Fibroblast of skin of abdomen (primary cell): ENCODE measurements around the gene AKR1E2.
"Not testable (repeated sequence)": the region's sequence is repeated elsewhere in the genome, so short reads cannot be mapped to it uniquely, and the experiment has no call there.

Source experiments
- DNase-seq: peaks from one replicate; pipeline ENCODE4 v3.0.0-alpha.2; 2013

AKR1E2 gene

DNA sequence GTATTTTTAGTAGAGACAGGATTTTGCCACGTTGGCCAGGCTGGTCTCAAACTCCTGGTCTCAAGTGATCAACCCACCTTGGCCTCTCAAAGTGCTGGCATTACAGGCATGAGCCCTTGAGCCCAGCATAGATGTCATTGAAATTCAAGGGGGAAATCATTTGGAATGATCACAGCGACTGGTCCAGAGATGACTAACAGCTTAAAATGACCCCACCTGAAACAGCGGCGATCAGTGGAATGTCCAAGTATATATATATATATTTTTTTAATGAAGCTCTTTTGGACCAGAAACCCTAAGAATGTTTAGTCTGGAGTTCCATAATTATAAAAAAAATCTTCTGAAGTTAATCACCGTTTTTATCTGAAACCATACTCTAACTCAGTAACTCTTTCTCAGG lies 12.5 kb upstream of the AKR1E2 start:
- DNase-seq: no peak

DNA sequence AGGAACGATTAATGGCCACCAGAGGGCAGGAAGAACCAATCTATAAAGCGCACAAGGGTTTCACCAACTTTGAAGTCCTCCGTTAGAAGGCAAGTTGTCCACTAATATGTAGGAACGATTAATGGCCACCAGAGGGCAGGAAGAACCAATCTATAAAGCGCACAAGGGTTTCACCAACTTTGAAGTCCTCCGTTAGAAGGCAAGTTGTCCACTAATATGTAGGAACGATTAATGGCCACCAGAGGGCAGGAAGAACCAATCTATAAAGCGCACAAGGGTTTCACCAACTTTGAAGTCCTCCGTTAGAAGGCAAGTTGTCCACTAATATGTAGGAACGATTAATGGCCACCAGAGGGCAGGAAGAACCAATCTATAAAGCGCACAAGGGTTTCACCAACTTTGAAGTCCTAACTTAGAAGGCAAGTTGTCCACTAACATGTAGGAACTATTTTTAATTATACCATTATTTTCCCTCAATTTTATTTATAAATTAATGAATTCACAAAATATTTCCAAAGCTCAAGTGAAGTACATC lies 10.3 kb upstream of the AKR1E2 start:
- DNase-seq: not testable (repeated sequence)

DNA sequence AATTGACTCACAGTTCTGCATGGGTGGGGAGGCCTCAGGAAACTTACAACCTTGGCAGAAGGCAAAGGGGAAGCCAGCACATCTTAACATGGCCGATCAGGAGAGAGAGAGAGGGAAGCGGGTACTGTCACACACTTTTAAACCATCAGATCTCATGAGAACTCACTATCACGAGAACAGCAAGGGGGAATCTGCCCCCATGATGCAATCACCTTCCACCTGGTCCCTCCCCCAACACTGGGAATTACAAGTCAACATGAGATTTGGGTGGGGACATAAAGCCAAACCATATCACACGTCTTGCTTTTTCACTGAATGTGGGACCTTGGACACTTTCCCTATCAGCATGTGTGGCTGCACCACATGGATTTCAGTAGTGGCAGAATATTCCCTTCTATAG lies 9.0 kb upstream of the AKR1E2 start:
- no peak for DNase-seq

GRCh38 chr10:4819067-4819466 lies 6.9 kb upstream of the AKR1E2 start:
- DNase-seq: no peak

DNA sequence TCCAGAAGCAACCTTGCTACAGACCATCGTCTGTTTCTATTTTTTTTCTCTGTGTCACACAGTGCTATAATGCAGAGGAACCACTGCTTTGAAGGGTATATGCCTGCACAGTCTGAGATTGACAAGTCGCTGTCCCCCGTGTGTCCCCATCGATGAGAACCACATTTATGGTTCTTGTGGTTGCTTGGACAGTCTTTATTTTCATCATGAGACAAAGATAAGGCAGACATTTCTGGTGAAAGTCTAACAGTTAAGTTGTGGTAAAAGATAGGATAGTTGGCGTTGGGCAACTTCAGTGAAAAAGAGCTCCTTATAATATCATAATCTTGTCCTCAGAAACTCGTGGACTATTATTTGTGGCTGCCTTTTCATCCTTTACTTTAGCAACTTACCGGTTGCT lies 6.3 kb upstream of the AKR1E2 start:
- no peak for DNase-seq

DNA sequence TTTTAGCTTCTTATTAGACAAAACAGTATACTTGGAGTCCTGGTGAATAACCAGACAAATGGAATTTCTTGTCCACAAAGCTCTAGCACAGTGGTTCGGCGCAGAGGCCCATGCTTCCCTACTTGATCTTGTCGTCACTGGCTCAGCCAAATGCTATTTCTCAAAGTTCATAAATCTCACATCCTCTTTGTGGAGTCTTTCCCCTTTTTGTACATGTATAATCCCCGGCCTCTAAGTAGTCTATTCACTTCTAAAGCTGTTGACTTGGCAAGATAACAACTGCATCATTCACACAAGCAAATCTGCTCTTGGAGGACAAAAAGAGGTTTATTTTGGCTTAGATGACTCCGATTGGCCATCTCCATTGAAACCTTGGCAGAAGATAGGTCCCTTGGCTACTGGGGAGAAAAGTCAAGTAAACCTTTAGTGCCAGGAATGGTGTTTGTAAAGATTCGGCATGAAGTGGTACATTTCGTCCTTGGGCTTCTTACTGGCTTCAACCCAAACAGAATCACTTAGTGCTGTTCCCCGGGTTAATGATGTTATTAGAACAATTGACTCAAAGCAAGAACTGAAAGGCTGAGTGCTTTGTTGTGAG lies 5.1 kb upstream of the AKR1E2 start:
- DNase-seq: no peak

DNA sequence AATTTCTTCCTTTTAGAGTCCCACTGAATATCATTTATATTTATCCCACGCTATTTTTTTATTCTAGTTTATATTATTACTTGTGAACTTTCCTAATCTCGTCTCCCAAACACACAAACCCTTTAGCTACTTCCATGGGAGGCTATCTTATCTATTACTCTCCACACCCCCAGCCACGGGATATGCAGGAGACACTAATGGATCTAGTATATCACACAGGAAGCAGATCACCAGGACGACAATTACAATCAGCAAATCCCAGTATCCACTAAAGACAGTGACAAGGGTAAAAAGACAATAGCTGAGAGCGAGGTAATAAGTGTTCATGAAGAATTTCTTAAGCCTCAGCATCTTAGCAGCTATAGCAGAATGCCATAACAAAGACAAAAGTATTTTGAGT lies 3.8 kb upstream of the AKR1E2 start:
- no peak for DNase-seq

- no peak for DNase-seq
These were observed 1.2 kb upstream of the AKR1E2 start for GRCh38 chr10:4824791-4825310.

GRCh38 chr10:4825456-4825867 lies 545 bp upstream of the AKR1E2 start:
- no peak for DNase-seq

DNA sequence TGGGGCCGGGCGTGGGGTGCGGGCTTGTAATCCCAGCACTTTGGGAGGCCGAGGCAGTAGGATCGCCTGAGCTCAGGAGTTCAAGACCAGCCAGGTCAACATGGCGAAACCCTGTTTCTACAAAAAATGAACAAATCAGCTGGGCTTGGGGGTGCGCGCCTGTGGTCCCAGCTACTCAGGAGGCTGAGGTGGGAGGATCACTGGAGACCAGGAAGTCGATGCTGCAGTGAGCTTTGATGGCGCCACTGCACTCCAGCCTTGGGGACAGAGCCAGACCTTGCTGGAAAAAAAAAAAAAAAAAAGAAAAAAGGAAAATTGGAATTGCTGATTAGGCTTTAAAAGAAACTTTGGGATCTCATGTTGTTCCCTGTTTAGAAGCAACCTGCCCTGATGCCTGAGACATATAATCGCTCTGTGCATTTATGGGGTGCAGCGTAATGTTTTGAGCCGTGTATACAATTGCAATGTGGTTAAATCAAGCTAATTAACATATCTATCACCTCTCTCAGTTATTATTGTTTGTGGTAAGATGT lies 851 bp downstream of the AKR1E2 start:
- DNase-seq: no peak

GRCh38 chr10:4828005-4828404 lies 2.0 kb downstream of the AKR1E2 start:
- no peak for DNase-seq

- no peak for DNase-seq
These were observed 4.5 kb downstream of the AKR1E2 start for GRCh38 chr10:4830551-4830950.

DNA sequence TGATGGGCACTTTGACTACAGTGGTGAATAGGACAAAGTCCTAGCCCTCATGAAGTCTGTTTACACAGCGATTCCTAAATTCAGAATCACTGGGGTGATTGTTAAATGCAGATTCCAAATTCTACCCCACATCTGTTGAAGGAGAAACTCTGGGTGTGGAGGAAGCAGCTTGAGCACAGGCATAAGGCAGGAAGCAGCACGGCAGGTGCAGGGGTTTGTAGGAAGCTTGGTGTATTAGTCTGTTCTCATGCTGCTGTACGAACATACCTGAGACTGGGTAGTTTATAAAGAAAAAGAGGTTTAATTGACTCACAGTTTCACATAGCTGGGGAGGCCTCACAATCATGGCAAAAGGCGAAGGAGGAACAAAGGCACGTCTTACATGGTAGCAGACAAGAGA lies 5.1 kb downstream of the AKR1E2 start:
- no peak for DNase-seq

- DNase-seq: no peak
These were observed 7.3 kb downstream of the AKR1E2 start for GRCh38 chr10:4833286-4833685.

DNA sequence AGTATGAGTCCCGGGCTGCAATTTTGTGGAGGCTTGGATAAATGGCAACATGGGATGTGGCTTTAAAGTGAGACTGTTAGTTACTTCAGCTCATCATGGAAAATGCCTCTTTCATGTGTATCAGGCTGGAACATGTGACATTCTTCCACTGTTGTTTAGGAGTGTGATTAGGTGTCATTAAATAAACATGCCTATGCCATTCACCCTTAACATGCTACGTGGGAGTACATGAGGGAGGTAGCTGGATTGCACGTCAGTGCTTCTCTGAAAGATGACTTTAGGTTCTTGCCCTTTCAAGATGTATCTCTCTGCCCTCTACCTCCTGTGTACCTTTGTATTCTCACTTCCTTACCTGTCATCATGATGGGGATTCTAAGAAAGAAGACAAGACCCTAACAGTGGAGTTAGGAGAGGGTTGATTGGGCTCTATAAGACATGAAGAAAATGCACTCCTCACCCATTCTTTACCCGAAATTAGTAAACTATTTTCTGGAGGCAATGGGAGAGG lies 8.9 kb downstream of the AKR1E2 start:
- DNase-seq: no peak

GRCh38 chr10:4835494-4835918 lies 9.5 kb downstream of the AKR1E2 start:
- DNase-seq: no peak

- no peak for DNase-seq
These were observed 10.5 kb downstream of the AKR1E2 start for GRCh38 chr10:4836416-4836969.

DNA sequence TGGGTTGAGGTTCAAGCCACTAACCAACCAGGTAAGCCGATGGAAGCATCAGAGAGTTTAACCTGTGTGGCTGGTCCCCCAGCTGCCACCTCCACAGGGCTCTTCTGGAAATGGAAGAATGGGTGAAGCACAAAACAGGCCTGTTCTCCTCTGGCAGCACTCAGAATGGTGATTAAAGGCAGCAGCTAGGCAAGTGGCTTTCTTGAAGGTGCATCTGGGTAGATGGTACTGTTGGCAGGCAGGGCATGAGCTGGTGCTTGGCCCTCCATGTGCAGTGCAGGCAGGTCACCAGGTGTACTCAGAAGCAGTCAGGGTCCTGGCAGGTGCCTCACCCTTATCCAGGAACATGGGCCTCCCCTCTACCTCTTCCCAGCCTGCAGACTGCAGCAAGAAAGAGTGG lies 11.5 kb downstream of the AKR1E2 start:
- DNase-seq: no peak

GRCh38 chr10:4838743-4839142 lies 12.7 kb downstream of the AKR1E2 start:
- no peak for DNase-seq

DNA sequence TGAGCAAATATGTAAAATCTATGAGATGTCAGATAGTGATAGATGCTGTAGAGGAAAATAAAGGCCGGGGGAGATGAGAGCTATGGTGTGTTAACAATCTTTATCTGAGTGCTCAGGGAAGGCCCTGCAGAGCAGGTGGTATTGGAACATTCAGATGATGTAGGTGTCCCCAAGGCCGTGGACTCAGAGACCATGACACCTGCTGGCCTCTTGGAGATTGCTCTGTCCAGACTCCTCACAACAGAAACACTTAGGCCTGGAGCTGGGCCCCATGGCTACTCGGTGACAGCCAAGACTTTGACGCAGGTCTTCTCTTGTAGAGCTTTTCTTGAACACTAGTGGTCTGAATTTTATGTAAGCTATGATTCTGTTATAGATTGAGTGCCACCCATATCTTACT lies 13.3 kb downstream of the AKR1E2 start:
- no peak for DNase-seq

GRCh38 chr10:4840151-4840550 lies 14.1 kb downstream of the AKR1E2 start:
- no peak for DNase-seq

GRCh38 chr10:4843525-4844180 lies 17.6 kb downstream of the AKR1E2 start:
- DNase-seq: no peak

DNA sequence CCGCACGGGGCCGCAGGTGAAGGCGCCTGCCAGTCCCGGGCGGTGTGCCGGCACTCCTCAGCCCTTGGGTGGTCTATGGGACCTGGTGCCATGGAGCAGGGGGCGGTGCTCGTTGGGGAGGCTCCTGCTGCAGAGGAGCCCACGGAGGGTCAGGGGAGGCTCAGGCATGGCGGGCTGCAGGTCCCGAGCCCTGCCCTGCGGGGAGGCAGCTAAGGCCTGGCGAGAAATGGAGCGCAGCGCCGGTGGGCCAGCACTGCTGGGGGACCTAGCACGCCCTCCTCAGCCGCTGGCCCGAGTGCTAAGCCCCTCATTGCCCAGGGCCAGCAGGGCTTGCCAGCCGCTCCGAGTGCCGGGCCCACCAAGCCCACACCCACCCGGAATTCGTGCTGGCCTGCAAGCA lies 18.9 kb downstream of the AKR1E2 start:
- no peak for DNase-seq

- no peak for DNase-seq
These were observed 19.8 kb downstream of the AKR1E2 start for GRCh38 chr10:4845766-4846165.
